H9 (cell line): ENCODE measurements around the gene BICRAL. TPM values are rescaled to one million over a fixed set of nuclear protein-coding genes. Genes with fewer than 3 reads are reported as not detected.

Experiments
- DNase-seq: peaks from one replicate; pipeline ENCODE4 v3.0.0-alpha.2; 2017
- H2AFZ ChIP-seq: one replicate; pipeline ENCODE4 v1.6.1; 2013; ENCODE audit warnings: mild to moderate bottlenecking, low read length, control low read depth, moderate library complexity
- H2AK5ac ChIP-seq: 2 replicates; pipeline ENCODE4 v1.6.1; 2013; ENCODE audit warnings: low read length, control low read depth, mixed read lengths; ENCODE audit not compliant: insufficient read length
- H2BK120ac ChIP-seq: one replicate; pipeline ENCODE4 v1.6.1; 2013; ENCODE audit warnings: low read depth, mild to moderate bottlenecking, low read length, control low read depth, inconsistent platforms; ENCODE audit not compliant: poor library complexity, severe bottlenecking
- H2BK12ac ChIP-seq: 2 replicates; pipeline ENCODE4 v1.6.1; 2013; ENCODE audit warnings: low read length, control low read depth, mixed read lengths, low read depth; ENCODE audit not compliant: insufficient read length
- H2BK15ac ChIP-seq: 2 replicates; pipeline ENCODE4 v1.6.1; 2013; ENCODE audit warnings: low read depth, low read length, control low read depth
- H2BK20ac ChIP-seq: one replicate; pipeline ENCODE4 v1.6.1; 2013; ENCODE audit warnings: low read depth, mild to moderate bottlenecking, low read length, control low read depth, inconsistent platforms; ENCODE audit not compliant: poor library complexity, severe bottlenecking
- H2BK5ac ChIP-seq: 2 replicates; pipeline ENCODE4 v1.6.1; 2013; ENCODE audit warnings: low read length, control low read depth, mixed read lengths; ENCODE audit not compliant: insufficient read length
- H3K14ac ChIP-seq: 2 replicates; pipeline ENCODE4 v1.6.1; 2013; ENCODE audit warnings: low read length, control low read depth; ENCODE audit not compliant: insufficient read depth
- H3K18ac ChIP-seq: 2 replicates; pipeline ENCODE4 v1.6.1; 2013; ENCODE audit warnings: low read depth, mild to moderate bottlenecking, mixed read lengths, low read length, control low read depth; ENCODE audit not compliant: insufficient read length
- H3K23ac ChIP-seq: 2 replicates; pipeline ENCODE4 v1.6.1; 2013; ENCODE audit warnings: low read length, control low read depth, mixed read lengths, low read depth; ENCODE audit not compliant: insufficient read length
- H3K23me2 ChIP-seq: 2 replicates; pipeline ENCODE4 v1.6.1; 2013; ENCODE audit warnings: low read depth, mild to moderate bottlenecking, mixed read lengths, low read length, control low read depth; ENCODE audit not compliant: insufficient read length, poor library complexity, severe bottlenecking
- H3K27ac ChIP-seq: 2 replicates; pipeline ENCODE4 v1.5.1; 2013; ENCODE audit warnings: low read length, control low read depth, mixed read lengths, low read depth; ENCODE audit not compliant: insufficient read length
- H3K27me3 ChIP-seq: 2 replicates; pipeline ENCODE4 v1.6.1; 2013; ENCODE audit warnings: low read length, control low read depth, inconsistent platforms; ENCODE audit not compliant: insufficient read depth
- H3K4ac ChIP-seq: 2 replicates; pipeline ENCODE4 v1.6.1; 2013; ENCODE audit warnings: low read depth, mild to moderate bottlenecking, control low read depth, inconsistent platforms, low read length, moderate library complexity
- H3K4me1 ChIP-seq: 2 replicates; pipeline ENCODE4 v1.6.1; 2013; ENCODE audit warnings: low read length, control low read depth, inconsistent platforms; ENCODE audit not compliant: insufficient read depth
- H3K4me2 ChIP-seq: 2 replicates; pipeline ENCODE4 v1.6.1; 2013; ENCODE audit warnings: low read length, control low read depth, mixed read lengths; ENCODE audit not compliant: insufficient read length, insufficient read depth
- H3K56ac ChIP-seq: 2 replicates; pipeline ENCODE4 v1.6.1; 2013; ENCODE audit warnings: low read depth, mild to moderate bottlenecking, mixed read lengths, low read length, control low read depth; ENCODE audit not compliant: insufficient read length
- H3K79me1 ChIP-seq: 2 replicates; pipeline ENCODE4 v1.6.1; 2013; ENCODE audit warnings: low read depth, mild to moderate bottlenecking, moderate library complexity, low read length, control low read depth, inconsistent platforms; ENCODE audit not compliant: insufficient read depth, poor library complexity, severe bottlenecking
- H3K79me2 ChIP-seq: 2 replicates; pipeline ENCODE4 v1.6.1; 2013; ENCODE audit warnings: low read length, control low read depth, inconsistent platforms; ENCODE audit not compliant: insufficient read depth
- H3K9ac ChIP-seq: 2 replicates; pipeline ENCODE4 v1.6.1; 2013; ENCODE audit warnings: low read length, control low read depth, mixed read lengths; ENCODE audit not compliant: insufficient read length; ENCODE audit errors: extremely low read depth
- H3K9me3 ChIP-seq: one replicate; pipeline ENCODE4 v1.6.1; 2013; ENCODE audit warnings: low read depth, low read length, inconsistent platforms; ENCODE audit not compliant: control insufficient read depth
- H3T11ph ChIP-seq: one replicate; pipeline ENCODE4 v1.6.1; 2013; ENCODE audit warnings: mild to moderate bottlenecking, low read length, control low read depth, inconsistent platforms
- H4K20me1 ChIP-seq: one replicate; pipeline ENCODE4 v1.6.1; 2013; ENCODE audit not compliant: control insufficient read depth, insufficient read length, insufficient read depth
- H4K5ac ChIP-seq: 2 replicates; pipeline ENCODE4 v1.6.1; 2013; ENCODE audit warnings: low read depth, mild to moderate bottlenecking, mixed read lengths, low read length, control low read depth; ENCODE audit not compliant: insufficient read length
- H4K8ac ChIP-seq: replicated peaks from 2 replicates; pipeline ENCODE4 v1.6.1; 2013; ENCODE audit warnings: low read length, control low read depth, mixed read lengths, low read depth; ENCODE audit not compliant: insufficient read length
- H4K91ac ChIP-seq: 2 replicates; pipeline ENCODE4 v1.6.1; 2013; ENCODE audit warnings: low read depth, mild to moderate bottlenecking, moderate library complexity, mixed read lengths, low read length, control low read depth; ENCODE audit not compliant: insufficient read length
- H3K27ac Mint-ChIP-seq, 3 experiments: 2 replicates in 2 of 3; 3 replicates in 1 of 3; pipeline ENCODE4 v1.8.0; 2020 to 2021; ENCODE audit warnings: mixed read lengths in 3 of 3, mild to moderate bottlenecking in 1 of 3, moderate library complexity in 1 of 3
- H3K27me3 Mint-ChIP-seq: 2 replicates; pipeline ENCODE4 v1.8.0; 2021; ENCODE audit warnings: low read depth, mild to moderate bottlenecking, moderate library complexity, mixed read lengths
- H3K36me3 Mint-ChIP-seq, 3 experiments: 2 replicates in 2 of 3; 3 replicates in 1 of 3; pipeline ENCODE4 v1.8.0; 2020 to 2021; ENCODE audit warnings: low read depth in 3 of 3, mixed read lengths in 3 of 3; ENCODE audit not compliant: insufficient read depth in 1 of 3
- H3K4me1 Mint-ChIP-seq, 2 experiments: 2 replicates each; pipeline ENCODE4 v1.8.0; 2020; ENCODE audit warnings: mixed read lengths in 2 of 2
- H3K4me3 Mint-ChIP-seq, 2 experiments: 2 replicates in 1 of 2; 3 replicates in 1 of 2; pipeline ENCODE4 v1.8.0; 2020 to 2021; ENCODE audit warnings: mild to moderate bottlenecking in 2 of 2, mixed read lengths in 2 of 2, moderate library complexity in 1 of 2
- H3K9me3 Mint-ChIP-seq, 2 experiments: 2 replicates in 1 of 2; 3 replicates in 1 of 2; pipeline ENCODE4 v1.8.0; 2020; ENCODE audit warnings: mild to moderate bottlenecking in 2 of 2, mixed read lengths in 2 of 2, moderate library complexity in 1 of 2
- CTCF ChIP-seq: fragments of 200-600 bp; sonication (generic); conservative IDR thresholded peaks from 3 replicates; pipeline ENCODE4 v1.8.0; 2021; ENCODE audit warnings: antibody characterized with exemption, mild to moderate bottlenecking
- total RNA-seq: library from RNA; stranded (reverse); gene quantifications from 2 replicates; pipeline ENCODE4 v1.2.1, GENCODE V29; 2021

The BICRAL gene
- total RNA-seq, 1 experiment from 2014 or later, result 9.8 TPM

- Histone ChIP-seq H2BK120ac (no peak overlapping the region), H2BK15ac (no peak overlapping the region), H3K23ac (no peak overlapping the region), H3K14ac (no peak overlapping the region), H2AK5ac (no peak overlapping the region), H3K27me3 (no peaks in the 10 kb centered on the region), H3K4me1 (peaks cover 5% of the 10 kb centered on the region; the same call in 1 of the 2 replicates), H4K20me1 (no peaks in the 10 kb centered on the region), H3K9ac (no peak overlapping the region), H3K4me2 (no peak overlapping the region), H3K79me2 (no peaks in the 10 kb centered on the region), H3K56ac (no peak overlapping the region), H3K9me3 (no peaks in the 10 kb centered on the region), H3K27ac (no peak overlapping the region), H3K4ac (no peak overlapping the region), H3K79me1 (no peaks in the 10 kb centered on the region), H2BK5ac (no peak overlapping the region), H2BK12ac (no peak overlapping the region), H2BK20ac (no peak overlapping the region), H4K5ac (no peak overlapping the region), H3K18ac (no peak overlapping the region), H4K91ac (no peak overlapping the region), H2AFZ (no peak overlapping the region), H3K23me2 (no peaks in the 10 kb centered on the region), H4K8ac (no peak overlapping the region), H3T11ph (no peak overlapping the region)
- H3K4me1 Mint-ChIP-seq, result peaks cover 33 to 35% of the 10 kb centered on the region in 2 experiments
- no peak overlapping the region for H3K4me3 Mint-ChIP-seq
- peaks cover 0 to 8% (median 3%) of the 10 kb centered on the region in 3 experiments; a peak in 2 of 7 replicates for H3K36me3 Mint-ChIP-seq
- no peak overlapping the region; a peak in 1 of 7 replicates for H3K27ac Mint-ChIP-seq
- no peaks in the 10 kb centered on the region for H3K9me3 Mint-ChIP-seq
- no peak for TF ChIP-seq CTCF
- DNase-seq, result no peak
- H3K27me3 Mint-ChIP-seq, result no peaks in the 10 kb centered on the region
These were observed 36.1 kb downstream of the BICRAL start for GRCh38 chr6:42817907-42818306.
